Measurements from ENCODE around the gene IBTK. TPM values are rescaled to one million over a fixed set of nuclear protein-coding genes. Genes with fewer than 3 reads are reported as not detected.
"Not testable (repeated sequence)": the region's sequence is repeated elsewhere in the genome, so short reads cannot be mapped to it uniquely, and the experiment has no call there.

Gene IBTK, protein sequence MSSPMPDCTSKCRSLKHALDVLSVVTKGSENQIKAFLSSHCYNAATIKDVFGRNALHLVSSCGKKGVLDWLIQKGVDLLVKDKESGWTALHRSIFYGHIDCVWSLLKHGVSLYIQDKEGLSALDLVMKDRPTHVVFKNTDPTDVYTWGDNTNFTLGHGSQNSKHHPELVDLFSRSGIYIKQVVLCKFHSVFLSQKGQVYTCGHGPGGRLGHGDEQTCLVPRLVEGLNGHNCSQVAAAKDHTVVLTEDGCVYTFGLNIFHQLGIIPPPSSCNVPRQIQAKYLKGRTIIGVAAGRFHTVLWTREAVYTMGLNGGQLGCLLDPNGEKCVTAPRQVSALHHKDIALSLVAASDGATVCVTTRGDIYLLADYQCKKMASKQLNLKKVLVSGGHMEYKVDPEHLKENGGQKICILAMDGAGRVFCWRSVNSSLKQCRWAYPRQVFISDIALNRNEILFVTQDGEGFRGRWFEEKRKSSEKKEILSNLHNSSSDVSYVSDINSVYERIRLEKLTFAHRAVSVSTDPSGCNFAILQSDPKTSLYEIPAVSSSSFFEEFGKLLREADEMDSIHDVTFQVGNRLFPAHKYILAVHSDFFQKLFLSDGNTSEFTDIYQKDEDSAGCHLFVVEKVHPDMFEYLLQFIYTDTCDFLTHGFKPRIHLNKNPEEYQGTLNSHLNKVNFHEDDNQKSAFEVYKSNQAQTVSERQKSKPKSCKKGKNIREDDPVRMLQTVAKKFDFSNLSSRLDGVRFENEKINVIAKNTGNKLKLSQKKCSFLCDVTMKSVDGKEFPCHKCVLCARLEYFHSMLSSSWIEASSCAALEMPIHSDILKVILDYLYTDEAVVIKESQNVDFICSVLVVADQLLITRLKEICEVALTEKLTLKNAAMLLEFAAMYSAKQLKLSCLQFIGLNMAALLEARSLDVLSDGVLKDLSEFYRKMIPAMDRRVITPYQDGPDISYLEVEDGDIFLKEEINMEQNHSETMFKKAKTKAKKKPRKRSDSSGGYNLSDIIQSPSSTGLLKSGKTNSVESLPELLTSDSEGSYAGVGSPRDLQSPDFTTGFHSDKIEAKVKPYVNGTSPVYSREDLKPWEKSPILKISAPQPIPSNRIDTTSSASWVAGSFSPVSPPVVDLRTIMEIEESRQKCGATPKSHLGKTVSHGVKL (N-terminal part only)
- 13.0 and 29.8 TPM in 2 replicates for polyA plus RNA-seq (2011; rRNA removed)
- 28.6 and 31.9 TPM in 2 replicates for polyA minus RNA-seq (2011; rRNA and poly(A)+ RNA removed)

DNA sequence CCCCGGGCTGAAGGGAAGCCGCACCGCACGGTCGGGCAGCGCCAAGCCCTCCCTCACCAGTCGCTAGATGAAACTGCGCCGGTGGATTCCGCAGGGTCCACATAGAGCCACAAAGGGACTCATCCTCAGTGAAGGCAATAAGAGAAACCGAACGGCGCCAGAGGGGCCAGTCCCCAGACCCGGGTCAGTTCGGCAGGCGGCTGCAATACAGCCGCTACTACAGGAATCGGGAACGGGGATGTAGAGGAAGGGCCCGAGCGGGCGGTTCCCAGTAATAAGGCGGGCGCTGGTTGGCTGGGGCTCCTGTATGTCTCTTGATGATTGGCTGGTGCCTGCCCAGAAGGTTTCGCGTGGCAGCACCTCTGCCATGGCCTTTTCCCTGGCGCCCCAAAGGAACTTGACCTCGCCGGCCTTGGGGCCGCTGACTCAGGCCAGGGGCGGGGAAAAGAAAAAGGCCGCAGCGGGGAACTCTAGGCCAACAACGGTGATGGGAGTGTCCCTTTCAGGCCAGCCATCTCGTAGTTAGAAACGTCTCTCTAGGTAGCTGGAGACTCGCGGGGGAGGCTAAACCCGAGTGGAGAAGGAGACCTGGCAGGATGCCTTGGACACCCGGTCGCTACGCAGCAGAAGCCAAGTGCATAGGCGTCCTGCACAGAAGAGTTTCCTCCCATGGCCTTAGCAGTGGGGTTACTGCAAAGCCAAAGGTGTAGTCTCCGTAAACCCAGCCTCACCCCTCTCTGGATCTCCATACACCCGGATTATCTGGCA lies at the start of gene IBTK:
Gene IBTK, minus strand, starts transcription at position 240 of the 768 bp plus-strand sequence. CDS start 7,258 bp downstream, outside the sequence.
- ChIA-PET CTCF (interaction anchor here (1.2 to 3.6 kb wide), 6 partner anchors 13 to 820 kb away, joined by 3 to 15 read pairs (median 6); partner anchors contain the start of genes DOP1A and UBE3D), POLR2A (interaction anchor here (0.5 kb wide), 1 partner anchor 943 kb away, joined by 3 read pairs; no protein-coding TSS in a partner anchor)
- peak within 1 kb of the TSS; percentile 61 for H3K4me3 ChIP-seq (ENCODE audit: low read depth, low read length)
- peak; percentile 58 for DNase-seq (ENCODE audit: low read depth)
- H3K27me3 ChIP-seq (ENCODE audit: control insufficient read depth, insufficient read depth, low read length), result no peaks in the 10 kb centered on the region
- H3K36me3 ChIP-seq (ENCODE audit: control insufficient read depth, insufficient read depth, low read length), result no peaks in the 10 kb centered on the region
- TF ChIP-seq, protein P1, sequence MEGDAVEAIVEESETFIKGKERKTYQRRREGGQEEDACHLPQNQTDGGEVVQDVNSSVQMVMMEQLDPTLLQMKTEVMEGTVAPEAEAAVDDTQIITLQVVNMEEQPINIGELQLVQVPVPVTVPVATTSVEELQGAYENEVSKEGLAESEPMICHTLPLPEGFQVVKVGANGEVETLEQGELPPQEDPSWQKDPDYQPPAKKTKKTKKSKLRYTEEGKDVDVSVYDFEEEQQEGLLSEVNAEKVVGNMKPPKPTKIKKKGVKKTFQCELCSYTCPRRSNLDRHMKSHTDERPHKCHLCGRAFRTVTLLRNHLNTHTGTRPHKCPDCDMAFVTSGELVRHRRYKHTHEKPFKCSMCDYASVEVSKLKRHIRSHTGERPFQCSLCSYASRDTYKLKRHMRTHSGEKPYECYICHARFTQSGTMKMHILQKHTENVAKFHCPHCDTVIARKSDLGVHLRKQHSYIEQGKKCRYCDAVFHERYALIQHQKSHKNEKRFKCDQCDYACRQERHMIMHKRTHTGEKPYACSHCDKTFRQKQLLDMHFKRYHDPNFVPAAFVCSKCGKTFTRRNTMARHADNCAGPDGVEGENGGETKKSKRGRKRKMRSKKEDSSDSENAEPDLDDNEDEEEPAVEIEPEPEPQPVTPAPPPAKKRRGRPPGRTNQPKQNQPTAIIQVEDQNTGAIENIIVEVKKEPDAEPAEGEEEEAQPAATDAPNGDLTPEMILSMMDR (IDR thresholded peaks at IDR 0.05; ENCODE audit: insufficient read depth, low read depth, low read length), result no peak

DNA sequence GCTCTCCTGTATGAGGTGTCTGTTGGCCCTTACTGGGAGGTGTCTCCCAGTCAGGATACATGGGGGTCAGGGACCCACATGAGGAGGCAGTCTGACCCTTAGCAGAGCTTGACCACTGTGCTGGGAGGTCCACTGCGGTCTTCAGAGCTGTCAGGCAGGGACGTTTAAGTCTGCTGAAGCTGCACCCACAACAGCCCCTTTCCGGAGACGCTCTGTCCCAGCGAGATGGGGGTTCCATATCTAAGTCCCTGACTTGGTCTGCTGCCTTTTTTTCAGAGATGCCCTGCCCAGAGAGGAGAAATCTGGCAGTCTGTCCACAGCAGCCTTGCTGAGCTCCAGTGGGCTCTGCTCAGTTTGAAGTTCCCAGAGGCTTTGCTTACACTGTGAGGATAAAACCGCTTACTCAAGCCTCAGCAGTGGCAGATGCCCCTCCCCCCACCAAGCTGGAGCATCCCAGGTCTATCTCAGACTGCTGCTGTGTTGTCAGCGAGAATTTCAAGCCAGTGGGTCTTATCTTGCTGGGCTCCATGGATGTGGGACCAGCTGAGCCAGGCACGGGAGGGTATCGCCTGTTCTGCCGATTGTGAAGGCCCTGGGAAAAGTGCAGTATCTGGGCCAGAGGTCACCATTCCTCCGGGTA lies 36.3 kb upstream of the IBTK start:
- ChIA-PET POLR2A (no interaction called here), CTCF (interaction anchor here (0.6 to 1.7 kb wide), 3 partner anchors 11 to 333 kb away, joined by 3 to 4 read pairs (median 3); no protein-coding TSS in a partner anchor)
- Histone ChIP-seq H3K27me3 (ENCODE audit: control insufficient read depth, insufficient read depth, low read length) (no peaks in the 10 kb centered on the region; the same call in 1 of the 2 replicates), H3K36me3 (ENCODE audit: control insufficient read depth, insufficient read depth, low read length) (no peaks in the 10 kb centered on the region), H3K4me3 (ENCODE audit: low read depth, low read length) (no peak overlapping the region)
- DNase-seq (ENCODE audit: low read depth), result no peak
- TF ChIP-seq, protein P1 (IDR thresholded peaks at IDR 0.05; ENCODE audit: insufficient read depth, low read depth, low read length), result no peak

DNA sequence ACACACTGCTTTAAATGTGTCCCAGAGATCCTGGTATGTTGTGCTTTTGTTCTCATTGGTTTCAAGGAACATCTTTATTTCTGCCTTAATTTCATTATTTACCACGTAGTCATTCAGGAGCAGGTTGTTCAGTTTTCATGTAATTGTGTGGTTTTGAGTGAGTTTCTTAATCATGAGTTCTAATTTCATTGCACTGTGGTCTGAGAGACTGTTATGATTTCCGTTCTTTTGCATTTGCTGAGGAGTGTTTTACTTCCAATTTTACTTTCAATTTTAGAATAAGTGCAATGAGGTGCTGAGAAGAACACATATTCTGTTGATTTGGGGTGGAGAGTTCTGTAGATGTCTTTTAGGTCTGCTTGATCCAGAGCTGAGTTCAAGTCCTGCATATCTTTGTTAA lies 34.0 kb upstream of the IBTK start:
- CTCF ChIA-PET; H3K36me3 ChIP-seq (ENCODE audit: control insufficient read depth, insufficient read depth, low read length); POLR2A ChIA-PET: not testable (repeated sequence)

GRCh38 chr6:82277686-82278085 lies 30.1 kb upstream of the IBTK start:
- CTCF ChIA-PET, result no interaction called here

More for the DNA sequence above, 34.0 kb upstream of the IBTK start:
- H3K27me3 ChIP-seq (ENCODE audit: control insufficient read depth, insufficient read depth, low read length); DNase-seq (ENCODE audit: low read depth); H3K4me3 ChIP-seq (ENCODE audit: low read depth, low read length): not testable (repeated sequence)

More at GRCh38 chr6:82277686-82278085, 30.1 kb upstream of the IBTK start:
- Histone ChIP-seq H3K36me3 (ENCODE audit: control insufficient read depth, insufficient read depth, low read length) (no peaks in the 10 kb centered on the region), H3K4me3 (ENCODE audit: low read depth, low read length) (no peak overlapping the region), H3K27me3 (ENCODE audit: control insufficient read depth, insufficient read depth, low read length) (no peaks in the 10 kb centered on the region)
- POLR2A ChIA-PET, result no interaction called here
- TF ChIP-seq, protein P1 (IDR thresholded peaks at IDR 0.05; ENCODE audit: insufficient read depth, low read depth, low read length), result no peak
- no peak for DNase-seq (ENCODE audit: low read depth)

Data from BJ (cell line).